ENCODE results near the gene BRCA2. TPM values are rescaled to one million over a fixed set of nuclear protein-coding genes. Genes with fewer than 3 reads are reported as not detected.

Gene BRCA2
- total RNA-seq, 1 donor from 2014 or later, result 38.7 TPM

DNA sequence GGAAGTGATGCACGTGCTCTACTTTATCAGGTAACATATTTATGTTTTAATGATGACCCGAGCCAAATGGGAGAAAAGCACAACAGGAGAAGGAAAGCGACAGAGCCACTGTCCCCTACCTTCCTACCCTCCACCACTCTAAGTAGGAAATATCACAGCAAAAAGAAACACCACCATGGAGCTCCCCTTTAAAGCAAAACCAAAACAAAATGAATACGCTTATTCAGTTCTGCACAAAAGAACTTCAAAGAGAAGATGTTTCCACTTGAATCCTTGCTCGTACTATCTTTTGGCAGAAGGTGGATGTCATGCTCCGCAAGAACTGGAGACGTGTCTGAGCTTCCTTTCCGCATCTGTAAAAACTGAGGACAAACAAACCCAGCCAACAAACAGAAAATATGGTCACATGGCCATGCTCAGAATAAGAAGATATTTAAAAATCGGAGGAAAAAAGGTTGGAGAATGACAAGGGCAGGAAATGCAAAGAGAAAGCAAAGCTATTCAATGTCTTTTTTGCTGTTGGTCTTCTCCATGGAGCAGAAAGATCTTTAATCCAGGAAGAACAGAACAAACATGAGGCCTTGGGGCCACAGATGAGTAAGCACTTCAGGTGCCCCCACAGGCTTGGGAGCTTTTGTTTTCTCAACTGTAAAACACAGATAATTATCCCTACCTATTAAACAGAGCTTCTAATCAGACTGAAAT lies 93.1 kb downstream of the BRCA2 start:
- Histone ChIP-seq H3K27me3 (peaks cover 38% of the 10 kb centered on the region), H3K9ac (no peak overlapping the region), H3F3A (ENCODE audit: low read depth) (peaks cover 11% of the 10 kb centered on the region), H2AFZ (replicated peaks) (no peak overlapping the region), H3K27ac (no peak overlapping the region), H3K79me2 (ENCODE audit: low read depth) (no peaks in the 10 kb centered on the region), H3K9me3 (ENCODE audit: low read depth) (no peaks in the 10 kb centered on the region), H4K20me1 (ENCODE audit: low read depth) (no peaks in the 10 kb centered on the region), H3K4me1 (peaks cover 11% of the 10 kb centered on the region), H3K4me2 (no peak overlapping the region), H3K4me3 (no peak overlapping the region), H3K36me3 (no peaks in the 10 kb centered on the region)
- no peak for DNase-seq (ENCODE audit: low spot score)
- no peaks in the 10 kb centered on the region for H3K9me3 Mint-ChIP-seq
- no peak overlapping the region for H3K27ac Mint-ChIP-seq
- H3K4me1 Mint-ChIP-seq, result peaks cover 30% of the 10 kb centered on the region
- TF ChIP-seq EZH2phosphoT487 (IDR thresholded peaks at IDR 0.05) (no peak), EZH2 (IDR thresholded peaks at IDR 0.05) (no peak)
- TF ChIP-seq, protein P1, sequence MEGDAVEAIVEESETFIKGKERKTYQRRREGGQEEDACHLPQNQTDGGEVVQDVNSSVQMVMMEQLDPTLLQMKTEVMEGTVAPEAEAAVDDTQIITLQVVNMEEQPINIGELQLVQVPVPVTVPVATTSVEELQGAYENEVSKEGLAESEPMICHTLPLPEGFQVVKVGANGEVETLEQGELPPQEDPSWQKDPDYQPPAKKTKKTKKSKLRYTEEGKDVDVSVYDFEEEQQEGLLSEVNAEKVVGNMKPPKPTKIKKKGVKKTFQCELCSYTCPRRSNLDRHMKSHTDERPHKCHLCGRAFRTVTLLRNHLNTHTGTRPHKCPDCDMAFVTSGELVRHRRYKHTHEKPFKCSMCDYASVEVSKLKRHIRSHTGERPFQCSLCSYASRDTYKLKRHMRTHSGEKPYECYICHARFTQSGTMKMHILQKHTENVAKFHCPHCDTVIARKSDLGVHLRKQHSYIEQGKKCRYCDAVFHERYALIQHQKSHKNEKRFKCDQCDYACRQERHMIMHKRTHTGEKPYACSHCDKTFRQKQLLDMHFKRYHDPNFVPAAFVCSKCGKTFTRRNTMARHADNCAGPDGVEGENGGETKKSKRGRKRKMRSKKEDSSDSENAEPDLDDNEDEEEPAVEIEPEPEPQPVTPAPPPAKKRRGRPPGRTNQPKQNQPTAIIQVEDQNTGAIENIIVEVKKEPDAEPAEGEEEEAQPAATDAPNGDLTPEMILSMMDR (IDR thresholded peaks at IDR 0.05), result no peak
- peaks cover 2% of the 10 kb centered on the region for H3K36me3 Mint-ChIP-seq
- no peaks in the 10 kb centered on the region for H3K27me3 Mint-ChIP-seq (ENCODE audit: insufficient read depth, low read depth)
- no peak overlapping the region for H3K4me3 Mint-ChIP-seq

DNA sequence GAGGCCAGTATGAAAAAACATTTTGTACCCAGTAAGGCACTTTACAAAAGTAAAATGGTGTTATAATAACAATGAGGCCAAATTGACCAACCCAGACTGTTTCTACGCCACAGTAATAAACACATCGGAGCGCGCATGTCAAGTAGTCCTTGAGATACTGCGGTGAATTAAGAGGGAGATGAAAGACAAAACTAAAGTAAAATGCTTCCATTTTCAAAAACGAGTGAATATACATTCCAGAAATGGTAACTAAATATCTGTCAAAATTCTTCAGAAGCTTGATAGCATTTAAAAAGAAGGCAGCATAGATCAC lies 93.6 kb downstream of the BRCA2 start:
- H3K4me3 Mint-ChIP-seq, result no peak overlapping the region
- no peak overlapping the region for H3K27ac Mint-ChIP-seq
- H3K79me2 ChIP-seq (ENCODE audit: low read depth), result no peaks in the 10 kb centered on the region
- peaks cover 30% of the 10 kb centered on the region for H3K4me1 Mint-ChIP-seq
- no peaks in the 10 kb centered on the region for H4K20me1 ChIP-seq (ENCODE audit: low read depth)
- H3K9ac ChIP-seq, result no peak overlapping the region
- peaks cover 2% of the 10 kb centered on the region for H3K36me3 Mint-ChIP-seq
- H3F3A ChIP-seq (ENCODE audit: low read depth), result peaks cover 11% of the 10 kb centered on the region
- peaks cover 38% of the 10 kb centered on the region for H3K27me3 ChIP-seq
- no peak overlapping the region for H3K4me2 ChIP-seq
- no peaks in the 10 kb centered on the region for H3K9me3 ChIP-seq (ENCODE audit: low read depth)
- H3K4me3 ChIP-seq, result no peak overlapping the region
- H3K27me3 Mint-ChIP-seq (ENCODE audit: insufficient read depth, low read depth), result no peaks in the 10 kb centered on the region
- no peak overlapping the region for H3K27ac ChIP-seq
- TF ChIP-seq, protein P1 (IDR thresholded peaks at IDR 0.05), result no peak
- TF ChIP-seq EZH2phosphoT487 (IDR thresholded peaks at IDR 0.05) (no peak), EZH2 (IDR thresholded peaks at IDR 0.05) (no peak)
- H3K36me3 ChIP-seq, result no peaks in the 10 kb centered on the region
- no peaks in the 10 kb centered on the region for H3K9me3 Mint-ChIP-seq
- no peak overlapping the region for H2AFZ ChIP-seq (replicated peaks)
- peaks cover 11% of the 10 kb centered on the region for H3K4me1 ChIP-seq
- no peak for DNase-seq (ENCODE audit: low spot score)

DNA sequence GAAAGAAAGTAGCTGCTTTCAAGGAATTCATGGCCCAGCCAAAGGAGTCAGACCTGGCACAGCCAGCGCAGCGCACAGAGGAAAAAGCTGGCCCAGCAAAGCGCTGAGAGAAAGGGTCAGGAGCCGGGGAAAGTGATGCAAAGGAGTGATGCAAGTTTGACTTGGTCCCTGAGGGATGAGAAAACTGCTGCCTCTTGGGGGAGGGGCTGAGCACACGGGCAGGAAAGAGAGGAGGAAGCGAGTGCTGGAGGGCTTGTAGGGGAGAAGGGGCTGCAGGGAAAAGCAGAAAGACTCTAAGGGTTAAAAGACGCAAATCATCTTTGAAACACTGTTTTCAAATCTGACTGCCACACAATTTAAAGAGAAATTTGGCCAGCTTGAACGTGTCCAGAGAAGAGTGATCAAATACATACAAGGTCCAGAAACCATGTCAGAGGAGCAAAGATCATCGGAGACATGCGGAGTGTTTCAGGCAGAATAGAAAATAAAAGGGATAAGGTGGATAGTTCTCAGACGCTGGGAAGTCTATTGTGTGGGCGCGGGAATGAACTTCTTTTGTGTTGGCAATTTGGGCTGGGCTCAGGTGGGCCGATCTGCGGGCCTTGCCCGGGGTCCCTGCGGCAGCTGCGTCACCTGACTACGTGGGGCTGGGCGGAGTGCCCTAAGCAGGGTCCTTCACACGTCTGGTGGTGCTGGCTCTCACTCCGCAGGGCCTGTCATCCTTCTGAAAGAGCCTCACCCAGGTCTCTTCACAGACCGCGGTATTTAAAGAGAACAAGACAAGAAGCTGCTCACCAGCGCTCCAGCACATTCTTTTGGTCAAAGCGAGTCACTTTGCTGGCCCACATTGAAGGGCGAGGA lies 94.5 kb downstream of the BRCA2 start:
- Histone ChIP-seq H4K20me1 (ENCODE audit: low read depth) (no peaks in the 10 kb centered on the region), H3K27ac (no peak overlapping the region), H3K4me2 (peak overlapping the region; percentile 75), H3K9me3 (ENCODE audit: low read depth) (no peaks in the 10 kb centered on the region), H3K79me2 (ENCODE audit: low read depth) (no peaks in the 10 kb centered on the region), H2AFZ (replicated peaks) (peak overlapping the region; percentile 22), H3K4me3 (peak overlapping the region; percentile 38), H3K36me3 (no peaks in the 10 kb centered on the region), H3K9ac (no peak overlapping the region), H3K27me3 (peaks cover 38% of the 10 kb centered on the region), H3K4me1 (peaks cover 11% of the 10 kb centered on the region), H3F3A (ENCODE audit: low read depth) (peaks cover 11% of the 10 kb centered on the region)
- H3K36me3 Mint-ChIP-seq, result peaks cover 2% of the 10 kb centered on the region
- H3K27me3 Mint-ChIP-seq (ENCODE audit: insufficient read depth, low read depth), result no peaks in the 10 kb centered on the region
- H3K4me3 Mint-ChIP-seq, result peak overlapping the region; percentile 82
- no peak overlapping the region for H3K27ac Mint-ChIP-seq
- no peak for TF ChIP-seq EZH2phosphoT487 (IDR thresholded peaks at IDR 0.05)
- TF ChIP-seq, protein P1 (IDR thresholded peaks at IDR 0.05), result no peak
- TF ChIP-seq EZH2 (IDR thresholded peaks at IDR 0.05), result no peak
- H3K9me3 Mint-ChIP-seq, result no peaks in the 10 kb centered on the region
- peaks cover 30% of the 10 kb centered on the region for H3K4me1 Mint-ChIP-seq
- peak; percentile 60 for DNase-seq (ENCODE audit: low spot score)
